ENCODE measurements around the gene DEPDC5. TPM values are rescaled to one million over a fixed set of nuclear protein-coding genes. Genes with fewer than 3 reads are reported as not detected.
A peak's percentile ranks its signal among the peaks of the same experiment; 100 is the strongest.

The DEPDC5 gene
- total RNA-seq, 2 experiments from 2014 or later: 43.0 to 77.1 TPM

DNA sequence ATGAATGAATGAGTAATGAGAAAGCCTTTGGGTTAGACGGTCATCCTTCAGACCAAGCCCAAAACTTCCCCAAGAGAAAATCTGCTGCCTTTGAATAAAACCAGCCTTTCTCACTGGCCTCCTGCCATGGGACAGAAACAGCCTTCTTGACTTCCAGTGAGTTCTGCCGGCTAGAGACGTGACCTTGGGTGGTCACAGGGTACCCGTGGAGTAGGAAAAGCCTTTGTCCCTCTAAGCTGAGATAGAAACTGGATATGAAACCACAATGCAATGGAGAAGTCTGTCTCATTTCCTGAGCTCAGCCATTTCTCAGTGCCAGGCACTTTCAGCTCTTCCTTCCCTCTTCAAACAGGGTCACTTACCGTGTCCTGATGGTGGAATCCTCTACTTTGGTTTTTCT, 169.3 kb downstream of the DEPDC5 start:
- H3K9me3 ChIP-seq (ENCODE audit: low read length): no peaks in the 10 kb centered on the region
- intact Hi-C loops (cut with micrococcal nuclease; ENCODE audit: unreplicated experiment): no loop called here
- TF ChIP-seq EZH2phosphoT487 (IDR thresholded peaks at IDR 0.05; ENCODE audit: borderline replicate concordance, low read depth, low read length): no peak
- TF ChIP-seq, protein P1, sequence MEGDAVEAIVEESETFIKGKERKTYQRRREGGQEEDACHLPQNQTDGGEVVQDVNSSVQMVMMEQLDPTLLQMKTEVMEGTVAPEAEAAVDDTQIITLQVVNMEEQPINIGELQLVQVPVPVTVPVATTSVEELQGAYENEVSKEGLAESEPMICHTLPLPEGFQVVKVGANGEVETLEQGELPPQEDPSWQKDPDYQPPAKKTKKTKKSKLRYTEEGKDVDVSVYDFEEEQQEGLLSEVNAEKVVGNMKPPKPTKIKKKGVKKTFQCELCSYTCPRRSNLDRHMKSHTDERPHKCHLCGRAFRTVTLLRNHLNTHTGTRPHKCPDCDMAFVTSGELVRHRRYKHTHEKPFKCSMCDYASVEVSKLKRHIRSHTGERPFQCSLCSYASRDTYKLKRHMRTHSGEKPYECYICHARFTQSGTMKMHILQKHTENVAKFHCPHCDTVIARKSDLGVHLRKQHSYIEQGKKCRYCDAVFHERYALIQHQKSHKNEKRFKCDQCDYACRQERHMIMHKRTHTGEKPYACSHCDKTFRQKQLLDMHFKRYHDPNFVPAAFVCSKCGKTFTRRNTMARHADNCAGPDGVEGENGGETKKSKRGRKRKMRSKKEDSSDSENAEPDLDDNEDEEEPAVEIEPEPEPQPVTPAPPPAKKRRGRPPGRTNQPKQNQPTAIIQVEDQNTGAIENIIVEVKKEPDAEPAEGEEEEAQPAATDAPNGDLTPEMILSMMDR (conservative IDR thresholded peaks at IDR 0.05; ENCODE audit: low read length): no peak
- no peak overlapping the region; the same call in 1 of the 2 replicates for H2AFZ ChIP-seq (ENCODE audit: low read length)
- no peak overlapping the region for H3K27ac ChIP-seq (ENCODE audit: low read depth, low read length, poor library complexity, severe bottlenecking)
- POLR2A ChIA-PET: interaction anchor here (0.7 kb wide), 1 partner anchor 30 kb away, joined by 3 read pairs; no protein-coding TSS in a partner anchor
- CTCF ChIA-PET (ENCODE audit: unreplicated experiment): no interaction called here
- no peak for DNase-seq (ENCODE audit: low spot score)
- no peaks in the 10 kb centered on the region for H3K36me3 ChIP-seq (ENCODE audit: insufficient read depth, low read length)
- no peaks in the 10 kb centered on the region for H3K79me2 ChIP-seq (ENCODE audit: insufficient read depth, low read depth, low read length)
- H3K4me1 ChIP-seq (ENCODE audit: insufficient read depth, low read length, poor library complexity, severe bottlenecking): peaks cover 17% of the 10 kb centered on the region
- no peak overlapping the region for H3K4me3 ChIP-seq (ENCODE audit: low read depth, low read length, poor library complexity, severe bottlenecking)
- H4K20me1 ChIP-seq (ENCODE audit: insufficient read depth, low read length): no peaks in the 10 kb centered on the region
- peak overlapping the region; percentile 26 for H3K4me2 ChIP-seq (ENCODE audit: low read length)
- no peaks in the 10 kb centered on the region for H3K9me2 ChIP-seq (ENCODE audit: insufficient read depth, low read length)
- BruUV-seq (replicated peaks): no TSS peak

DNA sequence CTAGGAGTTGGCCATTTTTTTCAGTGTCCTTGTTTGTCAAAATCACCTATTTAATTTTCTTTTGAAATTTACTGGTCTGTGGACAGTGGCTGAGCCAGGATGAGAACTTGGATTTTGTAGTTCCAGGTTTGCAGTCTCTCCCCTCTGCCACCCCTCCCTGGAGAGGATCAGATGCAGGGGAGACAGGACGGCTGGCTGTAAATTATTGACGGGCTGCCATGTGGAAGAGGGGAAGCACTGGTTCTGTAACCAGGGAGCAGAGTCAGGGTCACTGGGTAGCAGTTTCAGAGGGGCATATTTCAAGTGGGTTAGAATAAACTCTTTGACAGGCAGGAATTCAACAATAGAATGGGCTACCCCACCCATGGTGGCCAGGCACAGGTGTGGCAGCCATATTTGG, 169.9 kb downstream of the DEPDC5 start:
- H3K79me2 ChIP-seq (ENCODE audit: insufficient read depth, low read depth, low read length): no peaks in the 10 kb centered on the region
- no peaks in the 10 kb centered on the region for H3K9me2 ChIP-seq (ENCODE audit: insufficient read depth, low read length)
- H2AFZ ChIP-seq (ENCODE audit: low read length): no peak overlapping the region
- CTCF ChIA-PET (ENCODE audit: unreplicated experiment): no interaction called here
- H3K4me2 ChIP-seq (ENCODE audit: low read length): no peak overlapping the region; the same call in 1 of the 2 replicates
- no peak for TF ChIP-seq EZH2phosphoT487 (IDR thresholded peaks at IDR 0.05; ENCODE audit: borderline replicate concordance, low read depth, low read length)
- TF ChIP-seq, protein P1 (conservative IDR thresholded peaks at IDR 0.05; ENCODE audit: low read length): no peak
- BruUV-seq (replicated peaks): no TSS peak
- no peaks in the 10 kb centered on the region for H3K9me3 ChIP-seq (ENCODE audit: low read length)
- no peak overlapping the region for H3K27ac ChIP-seq (ENCODE audit: low read depth, low read length, poor library complexity, severe bottlenecking)
- H3K4me3 ChIP-seq (ENCODE audit: low read depth, low read length, poor library complexity, severe bottlenecking): no peak overlapping the region
- no peaks in the 10 kb centered on the region for H3K36me3 ChIP-seq (ENCODE audit: insufficient read depth, low read length)
- POLR2A ChIA-PET: no interaction called here
- peaks cover 17% of the 10 kb centered on the region for H3K4me1 ChIP-seq (ENCODE audit: insufficient read depth, low read length, poor library complexity, severe bottlenecking)
- no peaks in the 10 kb centered on the region for H4K20me1 ChIP-seq (ENCODE audit: insufficient read depth, low read length)
- intact Hi-C loops (cut with micrococcal nuclease; ENCODE audit: unreplicated experiment): no loop called here
- no peak for DNase-seq (ENCODE audit: low spot score)

DNA sequence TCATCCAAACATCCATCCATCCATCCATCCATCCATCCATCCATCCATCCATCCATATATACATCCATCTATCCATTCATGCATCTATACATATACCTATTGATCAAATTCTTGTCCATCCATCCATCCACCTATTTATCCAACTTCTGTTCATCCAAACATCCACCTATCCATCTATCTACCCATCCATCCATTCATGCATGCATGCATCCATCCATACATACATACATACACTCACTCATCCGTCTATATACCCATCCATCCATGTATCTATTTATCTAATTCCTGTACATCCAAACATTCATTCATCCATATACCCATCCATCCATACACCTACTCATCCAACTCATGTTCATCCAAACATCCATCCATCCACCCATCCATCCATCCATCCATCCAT, 171.2 kb downstream of the DEPDC5 start:
- no peak for DNase-seq (ENCODE audit: low spot score)
- H3K27ac ChIP-seq (ENCODE audit: low read depth, low read length, poor library complexity, severe bottlenecking): no peak overlapping the region
- CTCF ChIA-PET (ENCODE audit: unreplicated experiment): no interaction called here
- H3K79me2 ChIP-seq (ENCODE audit: insufficient read depth, low read depth, low read length): no peaks in the 10 kb centered on the region
- no peaks in the 10 kb centered on the region for H3K9me2 ChIP-seq (ENCODE audit: insufficient read depth, low read length)
- H3K4me1 ChIP-seq (ENCODE audit: insufficient read depth, low read length, poor library complexity, severe bottlenecking): peaks cover 17% of the 10 kb centered on the region
- no peak overlapping the region for H2AFZ ChIP-seq (ENCODE audit: low read length)
- intact Hi-C loops (cut with micrococcal nuclease; ENCODE audit: unreplicated experiment): no loop called here
- no TSS peak for BruUV-seq (replicated peaks)
- no peak overlapping the region for H3K4me2 ChIP-seq (ENCODE audit: low read length)
- TF ChIP-seq, protein P1 (conservative IDR thresholded peaks at IDR 0.05; ENCODE audit: low read length): no peak
- TF ChIP-seq EZH2phosphoT487 (IDR thresholded peaks at IDR 0.05; ENCODE audit: borderline replicate concordance, low read depth, low read length): no peak
- no peaks in the 10 kb centered on the region for H3K36me3 ChIP-seq (ENCODE audit: insufficient read depth, low read length)
- H3K9me3 ChIP-seq (ENCODE audit: low read length): no peaks in the 10 kb centered on the region
- no peak overlapping the region for H3K4me3 ChIP-seq (ENCODE audit: low read depth, low read length, poor library complexity, severe bottlenecking)
- POLR2A ChIA-PET: interaction anchor here (1.0 kb wide), 1 partner anchor 17 kb away, joined by 3 read pairs; no protein-coding TSS in a partner anchor
- H4K20me1 ChIP-seq (ENCODE audit: insufficient read depth, low read length): no peaks in the 10 kb centered on the region
